GM21367 (cell line): Measurements from ENCODE around the gene TEN1.
A peak's percentile ranks its signal among the peaks of the same experiment; 100 is the strongest.

Experiments used
- ATAC-seq: cut with Tn5 transposase; IDR thresholded peaks from one replicate; pipeline ENCODE4 v1.9.1; 2021; ENCODE audit not compliant: unreplicated experiment

Gene TEN1

DNA sequence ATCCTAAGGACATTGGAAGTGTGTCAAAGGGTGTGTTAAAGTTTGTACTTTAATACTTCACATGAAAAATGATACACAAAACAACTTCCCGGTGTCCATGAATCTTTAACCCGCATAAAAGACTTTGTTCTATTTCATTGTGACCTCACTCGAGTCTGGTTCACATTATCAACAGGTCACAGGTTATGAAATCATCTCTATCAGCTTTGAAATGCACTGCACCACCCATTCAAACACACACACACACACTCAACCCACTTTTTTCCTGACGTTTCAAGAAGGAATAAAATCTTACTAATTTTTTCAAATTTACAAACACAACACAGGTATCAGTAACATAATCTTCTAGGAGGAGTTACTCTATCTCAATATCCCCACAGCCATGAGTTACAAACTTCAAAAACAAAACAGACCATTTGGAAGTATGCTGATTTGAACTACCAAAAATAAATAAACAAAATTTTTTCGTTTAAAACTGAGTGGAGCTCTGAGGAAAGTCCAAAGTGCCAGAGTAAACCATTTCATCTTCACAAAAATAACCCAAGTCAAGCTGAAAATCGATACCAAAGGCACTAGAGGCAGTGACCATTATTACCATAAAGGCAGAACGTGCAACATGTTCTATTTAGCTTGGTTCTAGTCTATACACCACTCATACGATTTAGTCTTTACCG is 2.7 kb upstream of the TEN1 start:
- no peak for ATAC-seq

GRCh38 chr17:75979705-75980187 is 706 bp downstream of the TEN1 start:
- ATAC-seq: peak; percentile 15

GRCh38 chr17:75980188-75981018 is 1.4 kb downstream of the TEN1 start:
- no peak for ATAC-seq

- no peak for ATAC-seq
These were observed 2.1 kb downstream of the TEN1 start for GRCh38 chr17:75981019-75981615.

- ATAC-seq: no peak
These were observed 4.6 kb downstream of the TEN1 start for GRCh38 chr17:75983501-75984181.

DNA sequence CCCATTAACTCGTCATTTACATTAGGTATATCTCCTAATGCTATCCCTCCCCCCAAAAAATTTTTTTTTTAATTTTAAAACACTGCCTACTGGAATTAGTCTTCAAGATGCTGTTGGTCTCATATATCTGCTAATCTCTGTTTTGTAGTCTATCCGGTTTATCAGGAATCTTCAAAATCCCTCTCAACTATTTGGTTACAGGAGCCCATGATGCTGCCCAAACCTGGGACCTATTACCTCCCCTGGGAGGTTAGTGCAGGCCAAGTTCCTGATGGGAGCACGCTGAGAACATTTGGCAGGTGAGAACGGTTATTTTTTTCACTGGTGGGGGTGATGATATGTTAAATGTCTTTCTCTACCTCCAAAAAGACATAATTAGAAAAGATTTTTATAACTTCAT is 6.9 kb downstream of the TEN1 start:
- ATAC-seq: no peak

- ATAC-seq: no peak
These were observed 8.0 kb downstream of the TEN1 start for GRCh38 chr17:75987041-75987440.

DNA sequence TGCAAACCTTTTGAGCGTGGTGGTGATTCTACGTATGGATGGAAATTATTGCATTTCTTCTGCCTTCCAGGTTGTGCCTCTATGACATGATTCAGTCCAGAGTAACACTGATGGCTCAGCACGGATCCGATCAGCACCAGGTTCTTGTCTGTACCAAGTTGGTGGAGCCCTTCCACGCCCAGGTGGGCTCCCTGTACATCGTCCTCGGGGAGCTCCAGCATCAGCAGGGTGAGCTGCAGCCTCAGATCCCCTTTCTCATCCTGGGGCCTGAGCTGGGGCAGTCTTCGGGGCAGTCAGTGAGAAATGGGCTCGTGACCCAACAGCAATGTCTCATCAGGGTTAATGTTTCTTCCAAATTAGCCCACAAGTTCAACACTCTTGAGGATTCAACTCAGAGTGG is 12.4 kb downstream of the TEN1 start:
- no peak for ATAC-seq

DNA sequence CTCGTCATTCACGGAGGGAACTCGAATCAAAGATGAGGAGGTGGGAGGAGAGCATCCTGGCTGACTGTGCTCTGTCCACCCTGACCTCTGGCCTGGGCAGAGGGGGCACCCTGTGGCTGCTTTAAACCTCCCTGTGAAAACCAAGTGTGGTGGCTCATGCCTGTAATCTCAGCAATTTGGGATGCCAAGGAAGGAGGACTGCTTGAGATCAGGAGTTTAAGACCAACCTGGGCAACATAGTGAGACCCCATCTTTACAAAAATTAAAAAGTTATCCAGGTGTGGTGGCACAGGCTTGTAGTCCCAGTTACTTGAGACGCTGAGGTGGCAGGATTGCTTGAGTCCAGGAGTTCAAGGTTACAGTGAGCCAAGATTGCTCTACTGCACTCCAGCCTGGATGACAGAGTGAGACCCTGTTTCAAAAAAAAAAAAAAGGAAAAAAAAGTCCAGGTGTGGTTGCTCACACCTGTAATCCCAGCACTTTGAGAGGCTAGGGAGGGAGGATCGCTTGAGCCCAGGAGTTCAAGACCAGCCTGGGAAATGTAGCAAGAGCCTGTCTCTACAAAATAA is 15.8 kb downstream of the TEN1 start:
- no peak for ATAC-seq

GRCh38 chr17:75995385-75995925 is 16.4 kb downstream of the TEN1 start:
- ATAC-seq: no peak

GRCh38 chr17:75996665-75997590 is 17.9 kb downstream of the TEN1 start:
- no peak for ATAC-seq

DNA sequence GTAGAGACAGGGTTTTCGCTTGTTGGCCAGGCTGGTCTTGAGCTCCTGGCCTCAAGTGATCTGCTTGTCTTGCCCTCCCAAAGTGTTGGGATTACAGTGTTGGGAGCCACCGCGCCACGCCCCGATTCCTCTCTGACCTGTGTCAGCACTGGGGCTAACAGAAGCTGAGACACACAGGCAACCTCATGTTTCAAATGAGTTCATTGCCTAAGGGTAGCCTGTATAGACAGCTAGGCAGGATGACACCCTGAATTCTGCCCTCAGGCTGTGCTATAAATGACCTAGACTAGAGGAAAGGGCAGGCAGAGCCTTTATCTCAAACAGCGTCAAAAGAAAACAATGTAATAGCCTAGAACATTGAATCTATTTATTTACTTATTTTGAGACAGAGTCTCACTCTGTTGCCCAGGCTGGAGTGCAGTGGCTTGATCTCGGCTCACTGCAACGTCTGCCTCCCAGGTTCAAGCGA is 19.3 kb downstream of the TEN1 start:
- no peak for ATAC-seq

DNA sequence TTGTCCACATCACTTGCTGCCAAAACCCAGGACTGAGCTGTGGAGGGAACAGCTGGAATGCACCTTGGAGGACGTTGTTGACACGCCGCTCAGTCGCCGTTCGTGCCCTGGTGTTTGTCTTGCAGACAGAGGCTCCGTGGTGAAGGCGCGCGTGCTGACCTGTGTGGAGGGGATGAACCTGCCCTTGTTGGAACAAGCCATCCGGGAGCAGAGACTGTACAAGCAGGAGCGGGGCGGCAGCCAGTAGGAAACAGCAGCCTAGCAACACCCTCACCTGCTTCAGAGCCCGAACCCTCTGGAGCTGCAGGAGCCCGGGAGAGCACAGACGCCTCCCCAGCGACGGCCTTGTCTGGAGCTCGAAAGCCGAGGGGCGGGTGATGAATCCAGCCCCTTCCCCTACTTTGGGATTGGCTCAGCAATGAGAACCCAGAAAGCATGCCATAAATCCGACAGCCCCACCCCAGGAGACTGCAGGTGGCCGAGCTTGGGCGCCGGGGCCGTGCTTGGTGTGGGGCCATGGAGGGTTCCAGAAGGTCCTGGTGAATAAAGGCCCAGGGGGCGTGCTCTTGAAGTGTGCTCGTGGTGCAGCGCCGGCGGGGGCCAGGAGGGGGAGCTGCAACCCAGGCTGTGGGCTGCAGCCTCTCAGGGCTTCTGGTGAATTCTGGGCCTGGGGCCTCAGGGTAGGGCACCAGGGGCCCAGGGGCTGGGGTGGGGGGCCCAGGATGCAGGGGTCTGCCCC is 21.1 kb downstream of the TEN1 start:
- ATAC-seq: no peak

GRCh38 chr17:76000755-76001521 is 21.9 kb downstream of the TEN1 start, which contains the start of gene CDK3:
CDK3 (plus strand) TSS chr17:76000855; CDS start chr17:76001426, 571 bp downstream.
- no peak for ATAC-seq

GRCh38 chr17:76002100-76002499 is 23.1 kb downstream of the TEN1 start:
- ATAC-seq: no peak

GRCh38 chr17:76003915-76004314 is 24.9 kb downstream of the TEN1 start:
- ATAC-seq: no peak

DNA sequence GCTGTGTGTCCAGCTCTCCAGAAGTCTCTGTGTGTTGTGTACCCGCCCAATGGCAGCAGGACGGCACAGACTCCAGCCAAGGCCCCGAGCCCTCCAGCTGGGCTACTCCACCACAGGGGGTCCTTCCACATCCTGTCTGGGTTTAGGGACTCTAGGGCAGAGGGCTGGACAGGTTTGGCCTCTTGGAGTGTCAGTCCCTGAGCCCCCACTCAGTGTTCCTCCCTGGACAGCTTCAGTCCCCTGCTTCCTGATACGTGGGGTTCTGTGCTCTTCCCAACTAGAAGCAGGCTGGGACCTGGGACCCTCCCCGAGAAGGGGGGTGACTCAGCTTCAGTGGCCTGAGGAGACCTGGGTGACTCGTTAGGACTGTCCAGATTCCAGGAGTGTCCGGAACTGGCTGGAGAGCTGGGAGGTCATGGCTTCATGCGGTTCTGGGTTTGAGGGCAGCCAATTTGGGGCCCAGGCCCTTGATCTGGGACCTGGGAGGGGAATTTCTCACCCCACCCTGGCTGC is 25.8 kb downstream of the TEN1 start:
- no peak for ATAC-seq
